SK-N-SH treated with all-trans-retinoic acid at 6 μM for 48 hours (cell line): ENCODE results near the gene MTA1.

Experiments
- ATAC-seq: fragments of 200-7000 bp; cut with Tn5 transposase; 3 replicates; pipeline ENCODE4 v1.9.1; 2020; ENCODE audit warnings: mild to moderate bottlenecking, moderate library complexity
- ARNTL ChIP-seq: fragments of 450-650 bp; formaldehyde crosslinking; IDR thresholded peaks from 2 replicates; pipeline ENCODE4 v1.5.0; 2020; ENCODE audit warnings: low read depth, mild to moderate bottlenecking, moderate library complexity, borderline replicate concordance
- CREB5 ChIP-seq: fragments of 250-450 bp; sonication (Bioruptor Pico); IDR thresholded peaks from 2 replicates; pipeline ENCODE4 v1.5.1; 2020; ENCODE audit warnings: low read depth, mild to moderate bottlenecking, moderate library complexity
- CSDC2 ChIP-seq: fragments of 250-450 bp; sonication (Bioruptor Pico); IDR thresholded peaks from 2 replicates; pipeline ENCODE4 v1.5.0; 2020; ENCODE audit warnings: mild to moderate bottlenecking, moderate library complexity
- CSRNP3 ChIP-seq: fragments of 250-450 bp; sonication (Bioruptor Pico); IDR thresholded peaks from 2 replicates; pipeline ENCODE4 v1.5.1; 2021; ENCODE audit warnings: mild to moderate bottlenecking, moderate library complexity
- ESRRG ChIP-seq: fragments of 250-450 bp; sonication (Bioruptor Pico); IDR thresholded peaks from 2 replicates; pipeline ENCODE4 v1.6.1; 2021; ENCODE audit warnings: mild to moderate bottlenecking
- GLIS3 ChIP-seq: fragments of 250-450 bp; sonication (Bioruptor Pico); IDR thresholded peaks from 2 replicates; pipeline ENCODE4 v1.5.0; 2020; ENCODE audit warnings: mild to moderate bottlenecking, moderate library complexity
- ISL1 ChIP-seq: fragments of 250-450 bp; sonication (Bioruptor Pico); IDR thresholded peaks from 2 replicates; pipeline ENCODE4 v2.1.2; 2022; ENCODE audit warnings: mild to moderate bottlenecking, moderate library complexity
- OSR1 ChIP-seq: fragments of 250-450 bp; sonication (Bioruptor Pico); IDR thresholded peaks from 2 replicates; pipeline ENCODE4 v1.8.0; 2022; ENCODE audit warnings: moderate library complexity, mild to moderate bottlenecking, inconsistent platforms
- POU6F1 ChIP-seq: fragments of 250-450 bp; sonication (Bioruptor Pico); IDR thresholded peaks from 2 replicates; pipeline ENCODE4 v1.8.0; 2021; ENCODE audit warnings: low read depth, mild to moderate bottlenecking, moderate library complexity, borderline replicate concordance
- PPARA ChIP-seq: fragments of 250-450 bp; sonication (Bioruptor Pico); IDR thresholded peaks from 2 replicates; pipeline ENCODE4 v1.5.0; 2020; ENCODE audit warnings: mild to moderate bottlenecking, borderline replicate concordance
- RARB ChIP-seq: fragments of 250-450 bp; sonication (Bioruptor Pico); IDR thresholded peaks from 2 replicates; pipeline ENCODE4 v1.8.0; 2021; ENCODE audit warnings: mild to moderate bottlenecking, moderate library complexity
- SNAI2 ChIP-seq: fragments of 250-450 bp; sonication (Bioruptor Pico); IDR thresholded peaks from 2 replicates; pipeline ENCODE4 v1.5.0; 2020; ENCODE audit warnings: mild to moderate bottlenecking, moderate library complexity
- TCF4 ChIP-seq: fragments of 250-450 bp; sonication (Bioruptor Pico); IDR thresholded peaks from 2 replicates; pipeline ENCODE4 v1.8.0; 2021; ENCODE audit warnings: mild to moderate bottlenecking, moderate library complexity, borderline replicate concordance
- TOX ChIP-seq: fragments of 250-450 bp; sonication (Bioruptor Pico); IDR thresholded peaks from 2 replicates; pipeline ENCODE4 v1.8.0; 2021; ENCODE audit warnings: mild to moderate bottlenecking, moderate library complexity, borderline replicate concordance
- TSHZ2 ChIP-seq: fragments of 250-450 bp; sonication (Bioruptor Pico); IDR thresholded peaks from 2 replicates; pipeline ENCODE4 v1.5.0; 2020; ENCODE audit warnings: mild to moderate bottlenecking, moderate library complexity
- ZC3H10 ChIP-seq: fragments of 250-450 bp; sonication (Bioruptor Pico); IDR thresholded peaks from 2 replicates; pipeline ENCODE4 v1.5.1; 2021; ENCODE audit warnings: mild to moderate bottlenecking, moderate library complexity
- ZFP30 ChIP-seq: fragments of 450-650 bp; formaldehyde crosslinking; IDR thresholded peaks from 2 replicates; pipeline ENCODE4 v1.5.0; 2022; ENCODE audit warnings: mild to moderate bottlenecking, moderate library complexity
- ZNF70 ChIP-seq: fragments of 450-650 bp; formaldehyde crosslinking; IDR thresholded peaks from 2 replicates; pipeline ENCODE4 v1.5.0; 2020; ENCODE audit warnings: mild to moderate bottlenecking, moderate library complexity
- ZNF8 ChIP-seq: fragments of 450-650 bp; formaldehyde crosslinking; IDR thresholded peaks from 2 replicates; pipeline ENCODE4 v1.5.0; 2020; ENCODE audit warnings: mild to moderate bottlenecking, moderate library complexity

Gene MTA1

GRCh38 chr14:105494606-105494929 is 74.9 kb downstream of the MTA1 start:
- ATAC-seq = no peak
- no peak for TF ChIP-seq TSHZ2 (CRISPR knock-in tag)
- no peak for TF ChIP-seq GLIS3 (CRISPR knock-in tag)
- TF ChIP-seq CSRNP3 = no peak
- TF ChIP-seq ESRRG (CRISPR knock-in tag) = no peak
- TF ChIP-seq ZNF8 (CRISPR knock-in tag) = no peak
- TF ChIP-seq, all 23 proteins: peak for 0

GRCh38 chr14:105495101-105495989 is 75.7 kb downstream of the MTA1 start:
- TF ChIP-seq OSR1 (CRISPR knock-in tag) (no peak), CSDC2 (CRISPR knock-in tag) (no peak), PPARA (no peak), POU6F1 (CRISPR knock-in tag) (no peak), GLIS3 (CRISPR knock-in tag) (no peak), ZNF70 (CRISPR knock-in tag) (no peak), RARB (CRISPR knock-in tag) (no peak), TOX (CRISPR knock-in tag) (no peak), TSHZ2 (CRISPR knock-in tag) (no peak), ZNF8 (CRISPR knock-in tag) (no peak), ZFP30 (no peak), ESRRG (CRISPR knock-in tag) (no peak), ISL1 (no peak), ZC3H10 (CRISPR knock-in tag) (no peak), CREB5 (CRISPR knock-in tag) (no peak), ARNTL (CRISPR knock-in tag) (no peak), TCF4 (CRISPR knock-in tag) (no peak), SNAI2 (no peak)
- ATAC-seq = no peak
